Chondrocyte (in vitro differentiated cells): ENCODE measurements around the gene ISM1. TPM values are rescaled to one million over a fixed set of nuclear protein-coding genes. Genes with fewer than 3 reads are reported as not detected.

ENCODE experiments used
- DNase-seq: peaks from one replicate; pipeline ENCODE4 v3.0.0; 2021; ENCODE audit warnings: mixed read lengths, low spot score
- H3K27ac Mint-ChIP-seq: one replicate; pipeline ENCODE4 v1.8.0; 2021; ENCODE audit warnings: mild to moderate bottlenecking, moderate library complexity, mixed read lengths; ENCODE audit not compliant: unreplicated experiment
- H3K27me3 Mint-ChIP-seq: 2 replicates; pipeline ENCODE4 v1.8.0; 2021; ENCODE audit warnings: low read depth, mixed read lengths
- H3K36me3 Mint-ChIP-seq: 2 replicates; pipeline ENCODE4 v1.8.0; 2021; ENCODE audit warnings: low read depth, mixed read lengths
- H3K4me1 Mint-ChIP-seq: 2 replicates; pipeline ENCODE4 v1.8.0; 2021; ENCODE audit warnings: low read depth, mild to moderate bottlenecking, mixed read lengths
- H3K4me3 Mint-ChIP-seq: one replicate; pipeline ENCODE4 v1.8.0; 2021; ENCODE audit warnings: mild to moderate bottlenecking, moderate library complexity, mixed read lengths; ENCODE audit not compliant: unreplicated experiment
- H3K9me3 Mint-ChIP-seq: 2 replicates; pipeline ENCODE4 v1.8.0; 2021; ENCODE audit warnings: low read depth, mixed read lengths
- CTCF ChIP-seq: fragments of 200-600 bp; sonication (generic); IDR thresholded peaks from 2 replicates; pipeline ENCODE4 v1.5.0; 2021; ENCODE audit warnings: antibody characterized with exemption, mild to moderate bottlenecking, moderate library complexity
- total RNA-seq: library from RNA; stranded (reverse); gene quantifications from 3 replicates; pipeline ENCODE4 v1.2.1, GENCODE V29; 2021

Gene ISM1
- total RNA-seq, 1 donor from 2014 or later = 1.2 TPM

- peaks cover 10% of the 10 kb centered on the region for H3K9me3 Mint-ChIP-seq
- H3K4me1 Mint-ChIP-seq = no peaks in the 10 kb centered on the region
- no peak for DNase-seq
- no peak overlapping the region for H3K4me3 Mint-ChIP-seq
- no peak overlapping the region for H3K27ac Mint-ChIP-seq
- H3K36me3 Mint-ChIP-seq = no peaks in the 10 kb centered on the region
- no peaks in the 10 kb centered on the region for H3K27me3 Mint-ChIP-seq
- TF ChIP-seq CTCF = no peak
Observed at GRCh38 chr20:13312300-13312699, 91.2 kb downstream of the ISM1 start.

- Mint-ChIP-seq H3K4me1 (no peaks in the 10 kb centered on the region), H3K27ac (no peak overlapping the region), H3K4me3 (no peak overlapping the region), H3K36me3 (no peaks in the 10 kb centered on the region), H3K9me3 (peaks cover 12% of the 10 kb centered on the region), H3K27me3 (no peaks in the 10 kb centered on the region)
- no peak for TF ChIP-seq CTCF
- DNase-seq = no peak
Observed at GRCh38 chr20:13313201-13313600, 92.1 kb downstream of the ISM1 start.

- no peak for DNase-seq
- Mint-ChIP-seq H3K27ac (no peak overlapping the region), H3K9me3 (peaks cover 15% of the 10 kb centered on the region), H3K36me3 (no peaks in the 10 kb centered on the region), H3K4me3 (no peak overlapping the region), H3K4me1 (no peaks in the 10 kb centered on the region), H3K27me3 (no peaks in the 10 kb centered on the region)
- no peak for TF ChIP-seq CTCF
Observed at GRCh38 chr20:13317439-13317838, 96.4 kb downstream of the ISM1 start.

GRCh38 chr20:13318871-13319521 lies 97.9 kb downstream of the ISM1 start:
- H3K36me3 Mint-ChIP-seq = no peaks in the 10 kb centered on the region
- no peak overlapping the region for H3K4me3 Mint-ChIP-seq
- TF ChIP-seq CTCF = no peak
- H3K27me3 Mint-ChIP-seq = no peaks in the 10 kb centered on the region
- peaks cover 15% of the 10 kb centered on the region for H3K9me3 Mint-ChIP-seq
- no peak for DNase-seq
- no peaks in the 10 kb centered on the region for H3K4me1 Mint-ChIP-seq
- no peak overlapping the region for H3K27ac Mint-ChIP-seq

- no peaks in the 10 kb centered on the region for H3K4me1 Mint-ChIP-seq
- peaks cover 13% of the 10 kb centered on the region for H3K9me3 Mint-ChIP-seq
- no peak overlapping the region for H3K4me3 Mint-ChIP-seq
- no peak for DNase-seq
- no peak for TF ChIP-seq CTCF
- H3K36me3 Mint-ChIP-seq = no peaks in the 10 kb centered on the region
- no peaks in the 10 kb centered on the region for H3K27me3 Mint-ChIP-seq
- no peak overlapping the region for H3K27ac Mint-ChIP-seq
Observed at GRCh38 chr20:13320702-13321101, 99.6 kb downstream of the ISM1 start.
